GM19193 (cell line): ENCODE results near the gene MYCBP.

Experiments
- POLR2A ChIP-seq: IDR thresholded peaks from 4 replicates; pipeline ENCODE4 v1.6.1; 2011; ENCODE audit not compliant: insufficient read depth, insufficient read length; ENCODE audit errors: extremely low read depth

Gene MYCBP

DNA sequence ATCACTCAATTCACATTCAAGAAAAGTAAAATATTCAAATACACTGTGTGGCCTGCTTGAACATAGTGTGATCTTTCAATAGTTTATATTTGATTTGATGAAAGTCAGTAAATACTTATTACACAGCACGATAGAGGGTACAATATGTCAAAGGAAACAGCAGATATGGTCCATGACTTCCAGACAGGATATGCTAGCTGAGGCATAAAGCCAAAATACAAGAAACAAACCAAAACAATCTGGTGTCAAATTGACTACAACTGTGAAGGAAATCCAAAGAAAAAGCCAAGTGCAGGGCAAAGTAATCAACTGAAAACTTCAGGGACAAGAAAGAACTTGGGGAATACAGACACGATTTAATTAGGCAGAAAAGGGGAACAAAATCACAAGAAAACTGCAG, 32.9 kb downstream of the MYCBP start:
- no peak for TF ChIP-seq POLR2A

DNA sequence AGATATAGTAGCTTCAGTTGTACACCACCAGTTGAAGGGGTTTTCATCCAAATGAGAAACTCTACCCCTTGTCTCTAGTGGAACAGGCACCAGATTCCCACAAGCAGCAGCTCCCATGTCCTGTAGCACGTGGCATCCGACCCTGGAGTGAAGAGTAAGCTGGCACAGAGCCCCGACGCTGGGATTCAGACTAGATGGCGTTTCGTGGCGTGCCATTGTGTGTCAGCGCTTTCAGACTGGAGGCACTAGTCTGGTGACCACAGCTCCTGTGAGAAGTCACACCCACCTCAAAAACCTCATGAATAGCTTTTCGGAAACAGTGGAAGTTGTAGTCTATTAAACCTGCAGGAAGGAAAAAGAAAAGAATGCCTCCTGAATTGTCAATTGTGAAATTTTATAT, 33.8 kb downstream of the MYCBP start:
- no peak for TF ChIP-seq POLR2A

DNA sequence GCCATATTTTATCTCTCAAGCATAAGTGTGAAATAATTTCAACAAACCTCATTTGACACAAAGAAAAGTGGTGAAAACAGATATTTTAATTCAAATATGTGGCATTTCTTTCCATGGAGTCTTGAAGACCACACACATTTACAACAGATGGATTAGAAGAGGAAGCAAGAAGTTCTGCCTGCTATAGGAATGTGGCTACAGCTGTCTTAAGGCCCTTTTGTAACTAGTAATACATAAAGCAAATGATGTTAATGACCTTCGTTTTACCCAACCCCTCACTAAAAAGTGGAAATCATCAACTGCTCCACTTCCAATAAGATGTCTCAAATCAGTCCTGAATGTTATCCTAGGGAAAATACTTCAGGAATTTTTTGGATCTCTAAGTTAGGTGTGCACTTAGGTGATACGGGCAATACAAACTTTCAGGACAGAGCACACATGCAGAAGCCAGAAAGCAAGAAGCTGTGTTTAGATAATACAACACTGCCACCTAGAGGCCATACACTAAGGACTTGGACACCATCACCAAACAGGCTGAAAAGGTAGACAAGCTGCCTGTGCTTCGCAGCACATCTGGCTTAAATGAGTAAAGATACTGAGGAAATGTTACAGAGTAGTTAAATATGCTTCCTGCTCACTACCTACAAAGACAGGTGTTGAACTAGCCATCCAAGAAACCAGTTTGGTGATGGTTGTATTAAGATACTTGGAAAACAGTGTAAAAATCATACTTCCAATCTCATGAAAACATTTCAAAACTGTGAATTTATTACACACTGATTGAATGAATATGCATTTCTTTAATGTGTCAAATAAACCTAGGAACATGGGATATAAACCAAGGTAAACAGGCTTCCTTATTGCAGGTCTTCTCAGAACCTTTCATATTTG, 38.0 kb downstream of the MYCBP start:
- TF ChIP-seq POLR2A, result no peak

DNA sequence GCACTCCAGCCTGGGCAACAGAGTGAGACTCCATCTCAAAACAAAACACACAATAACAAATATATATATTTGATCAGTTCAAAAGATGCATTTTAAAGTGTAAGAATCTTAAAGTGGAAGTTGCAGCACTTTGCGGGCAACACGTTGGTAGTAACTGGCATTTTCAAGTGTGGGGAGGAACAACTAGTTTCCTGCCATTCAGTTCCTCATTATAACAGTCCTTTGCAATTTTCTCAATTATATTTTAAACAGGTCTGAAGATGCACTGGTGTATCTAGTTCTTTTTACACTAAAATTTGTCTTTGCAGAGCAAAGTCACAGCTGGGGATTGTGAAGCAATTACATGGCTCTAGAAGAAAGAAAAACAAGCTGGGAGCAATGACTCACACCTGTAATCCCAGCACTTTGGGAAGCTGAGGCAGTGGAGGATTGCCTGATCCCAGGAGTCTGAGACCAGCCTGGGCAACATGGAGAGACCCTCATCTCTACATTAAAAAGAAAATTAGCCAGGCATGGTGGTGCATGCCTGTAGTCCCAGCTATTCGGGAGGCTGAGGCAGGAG, 38.8 kb downstream of the MYCBP start:
- TF ChIP-seq POLR2A, result no peak

DNA sequence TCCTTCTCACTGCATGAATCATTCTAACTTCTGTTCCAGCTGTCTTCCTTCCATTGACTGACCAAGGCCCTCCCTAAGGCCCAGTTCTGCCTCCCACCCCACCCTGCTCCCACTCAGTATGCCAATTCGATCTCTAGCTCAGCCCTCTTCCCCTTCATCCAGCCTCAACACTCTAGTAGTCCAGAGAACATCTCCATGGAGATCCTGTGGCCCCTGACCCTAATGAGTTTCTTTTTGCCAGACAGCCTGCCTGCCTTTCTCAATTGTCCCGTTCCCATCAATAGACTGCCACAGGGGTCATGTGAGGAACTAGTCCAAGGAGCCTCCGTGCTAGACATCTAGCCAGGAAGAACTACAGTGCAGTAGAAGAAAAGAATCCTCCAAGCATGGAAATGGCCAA, 40.0 kb downstream of the MYCBP start:
- TF ChIP-seq POLR2A, result no peak

DNA sequence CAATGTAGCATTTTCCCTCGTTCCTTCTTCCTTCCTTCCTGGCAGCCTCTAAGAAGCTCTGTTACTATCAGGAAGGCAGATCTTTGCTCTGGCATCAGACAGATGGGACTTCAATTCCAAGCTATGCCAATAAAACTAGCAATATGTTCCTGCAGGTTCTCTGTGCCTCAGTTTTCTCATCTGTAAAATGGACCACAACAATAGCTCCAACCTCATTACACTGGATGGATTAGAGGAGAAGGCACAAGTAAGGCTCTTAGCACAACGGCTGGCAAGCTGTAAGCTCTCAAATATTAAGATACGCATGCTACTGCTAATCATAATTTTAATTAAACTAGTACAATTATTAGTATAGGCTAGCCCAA, 40.8 kb downstream of the MYCBP start:
- TF ChIP-seq POLR2A, result no peak

DNA sequence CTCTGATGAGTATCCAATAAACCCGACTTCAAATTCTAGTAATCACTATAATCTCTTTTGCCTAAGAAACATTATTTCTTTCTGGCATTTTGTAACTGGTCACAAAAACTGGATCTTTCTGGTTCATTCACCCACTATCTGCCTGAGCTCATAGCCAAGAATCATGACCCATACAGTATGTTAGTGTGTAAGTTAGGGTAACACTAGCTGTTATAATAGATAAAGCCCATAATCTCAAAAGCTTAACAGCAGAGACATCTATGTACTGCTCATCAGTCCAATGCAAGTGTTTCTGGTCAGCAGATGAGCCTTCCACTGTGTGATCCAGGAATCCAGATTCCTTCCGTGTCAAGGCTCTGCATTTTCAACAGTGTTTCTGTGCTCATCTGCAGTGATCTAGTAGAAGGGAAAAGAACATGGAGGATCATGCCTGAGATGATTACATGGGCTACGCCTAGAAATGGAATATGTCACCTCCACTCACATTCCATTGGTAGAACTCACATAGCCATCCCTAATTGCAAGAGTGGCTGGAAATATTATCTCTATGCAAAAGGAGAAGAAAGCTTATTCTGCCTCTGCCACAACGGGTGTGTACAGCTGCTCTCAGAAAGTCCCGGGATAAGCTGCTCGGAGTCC, 41.3 kb downstream of the MYCBP start:
- no peak for TF ChIP-seq POLR2A

DNA sequence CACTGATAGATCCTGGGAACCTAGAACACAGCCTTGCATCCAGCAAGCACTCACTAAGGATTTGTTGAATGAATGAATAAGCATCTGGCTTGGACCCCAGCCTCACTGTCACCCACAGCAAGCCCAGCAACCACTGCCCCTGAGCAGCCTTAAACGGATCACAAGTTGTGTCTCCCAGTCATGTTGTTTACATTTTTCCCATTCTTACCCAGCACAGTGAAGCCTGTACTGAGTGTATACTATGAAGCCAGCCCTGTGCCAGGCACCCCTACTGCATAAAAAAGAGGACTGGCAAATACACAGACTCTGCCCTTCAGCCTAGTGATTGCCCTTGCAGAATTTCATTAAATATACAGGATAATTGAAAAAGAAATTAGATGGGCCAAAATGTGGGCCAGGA, 43.8 kb downstream of the MYCBP start:
- no peak for TF ChIP-seq POLR2A

DNA sequence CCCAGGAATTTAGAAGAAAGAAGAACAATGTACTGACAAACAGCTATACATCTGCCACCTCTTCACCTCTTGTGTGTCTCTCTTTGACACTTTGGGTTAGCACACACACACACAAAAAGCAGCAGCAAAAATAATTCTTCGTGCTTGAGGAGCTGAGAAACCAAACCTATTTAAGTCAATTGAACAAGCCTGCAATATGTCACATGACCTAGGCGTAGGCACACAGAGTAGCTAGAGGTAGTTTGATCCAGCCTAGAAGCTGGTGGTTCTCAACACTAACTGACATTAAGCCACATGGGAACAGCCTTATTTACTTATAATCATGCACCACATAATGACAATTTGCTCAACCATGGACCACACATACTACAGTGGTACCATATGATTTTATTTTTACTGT, 45.8 kb downstream of the MYCBP start:
- no peak for TF ChIP-seq POLR2A

DNA sequence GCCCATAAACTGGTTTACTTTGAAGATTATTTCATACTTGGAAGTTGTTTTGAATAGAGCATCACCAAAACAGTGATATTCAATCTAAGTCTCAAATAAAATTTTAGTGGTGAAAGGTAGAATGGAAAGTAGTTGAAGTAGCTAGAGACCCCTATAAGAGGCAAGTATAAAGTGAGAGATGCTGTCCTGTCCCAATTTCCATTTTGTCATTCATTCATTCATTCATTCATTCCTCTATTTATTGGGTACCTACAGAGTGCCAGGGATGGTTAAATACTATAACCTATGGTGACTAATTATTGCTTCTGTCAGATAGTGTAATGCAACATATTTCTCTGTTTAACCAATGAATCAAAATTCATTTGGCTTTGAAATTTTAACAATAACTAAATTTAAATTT, 46.3 kb downstream of the MYCBP start:
- TF ChIP-seq POLR2A, result no peak

DNA sequence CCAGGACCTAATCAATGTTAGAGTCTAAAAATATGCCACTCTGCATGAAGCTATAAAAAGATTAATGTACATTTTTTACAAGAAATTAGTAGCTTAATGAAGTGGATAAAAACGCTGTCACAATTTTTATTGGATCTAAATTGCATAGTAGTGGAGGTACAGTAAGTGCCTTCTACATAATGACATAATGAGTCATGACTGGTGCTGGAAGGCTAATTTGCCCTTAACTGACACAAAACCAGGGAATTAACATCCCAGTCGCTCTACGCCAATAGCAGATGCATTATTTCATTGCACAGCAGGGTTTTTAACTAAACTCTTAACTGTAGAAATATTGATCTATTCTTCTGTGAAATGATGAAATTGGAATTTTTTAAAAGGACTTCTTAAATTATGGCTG, 46.9 kb downstream of the MYCBP start:
- TF ChIP-seq POLR2A, result no peak

DNA sequence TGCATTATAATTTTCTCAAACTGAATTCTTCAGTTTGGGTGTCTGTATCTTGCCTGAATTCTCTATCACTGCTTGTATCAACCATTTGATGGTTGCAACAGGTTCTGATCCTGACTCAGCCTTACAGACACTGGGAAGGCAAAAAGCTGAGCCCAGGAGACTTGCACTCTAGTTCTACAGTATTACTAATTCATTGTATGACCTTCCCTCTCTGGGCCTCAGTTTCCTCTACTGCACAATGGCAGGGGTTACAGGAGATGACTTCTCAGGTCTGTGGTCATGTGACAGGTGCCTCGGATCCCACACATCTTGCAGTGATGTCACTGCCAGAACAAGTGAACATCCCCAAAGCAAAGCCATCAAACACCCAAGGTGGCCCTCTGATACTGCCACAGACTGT, 52.3 kb downstream of the MYCBP start:
- no peak for TF ChIP-seq POLR2A

DNA sequence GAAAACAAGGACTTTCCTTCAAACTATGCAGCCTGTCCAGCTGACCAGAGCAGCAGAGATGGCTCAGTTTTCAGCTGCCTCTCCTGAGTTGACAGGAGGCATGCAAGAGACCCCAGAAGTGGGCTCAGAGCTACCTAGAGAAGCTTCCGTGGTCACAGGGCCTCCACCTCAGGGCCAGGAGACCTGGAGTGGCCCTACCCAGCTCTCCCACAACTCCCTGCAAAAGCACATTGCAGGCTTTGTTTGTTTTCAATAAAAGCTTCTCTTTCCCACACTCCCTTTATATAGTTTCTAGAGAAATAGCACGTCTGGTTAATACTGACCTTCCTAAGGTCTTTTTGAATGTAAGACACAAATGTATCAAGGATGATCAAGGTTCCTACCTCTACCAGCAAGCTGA, 53.6 kb downstream of the MYCBP start:
- no peak for TF ChIP-seq POLR2A

DNA sequence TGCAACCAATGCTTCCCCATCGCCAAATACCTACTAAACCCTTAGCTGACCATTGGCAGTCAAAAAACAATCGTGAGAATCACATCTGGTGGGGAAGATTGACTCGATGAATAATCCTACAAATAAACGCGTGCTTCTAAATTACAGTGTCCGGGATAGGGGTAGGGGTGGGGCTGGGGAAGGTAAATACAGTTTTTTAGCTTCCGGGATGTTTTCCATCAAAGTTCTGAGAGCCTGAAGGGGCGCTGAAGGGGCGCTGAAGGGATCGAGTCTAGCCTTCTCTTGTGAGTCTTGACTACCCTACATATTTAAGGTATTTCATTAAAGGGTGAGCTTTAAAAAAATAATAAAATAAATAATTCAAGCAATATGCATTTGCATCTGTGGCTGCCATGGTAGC, 54.1 kb downstream of the MYCBP start:
- no peak for TF ChIP-seq POLR2A

DNA sequence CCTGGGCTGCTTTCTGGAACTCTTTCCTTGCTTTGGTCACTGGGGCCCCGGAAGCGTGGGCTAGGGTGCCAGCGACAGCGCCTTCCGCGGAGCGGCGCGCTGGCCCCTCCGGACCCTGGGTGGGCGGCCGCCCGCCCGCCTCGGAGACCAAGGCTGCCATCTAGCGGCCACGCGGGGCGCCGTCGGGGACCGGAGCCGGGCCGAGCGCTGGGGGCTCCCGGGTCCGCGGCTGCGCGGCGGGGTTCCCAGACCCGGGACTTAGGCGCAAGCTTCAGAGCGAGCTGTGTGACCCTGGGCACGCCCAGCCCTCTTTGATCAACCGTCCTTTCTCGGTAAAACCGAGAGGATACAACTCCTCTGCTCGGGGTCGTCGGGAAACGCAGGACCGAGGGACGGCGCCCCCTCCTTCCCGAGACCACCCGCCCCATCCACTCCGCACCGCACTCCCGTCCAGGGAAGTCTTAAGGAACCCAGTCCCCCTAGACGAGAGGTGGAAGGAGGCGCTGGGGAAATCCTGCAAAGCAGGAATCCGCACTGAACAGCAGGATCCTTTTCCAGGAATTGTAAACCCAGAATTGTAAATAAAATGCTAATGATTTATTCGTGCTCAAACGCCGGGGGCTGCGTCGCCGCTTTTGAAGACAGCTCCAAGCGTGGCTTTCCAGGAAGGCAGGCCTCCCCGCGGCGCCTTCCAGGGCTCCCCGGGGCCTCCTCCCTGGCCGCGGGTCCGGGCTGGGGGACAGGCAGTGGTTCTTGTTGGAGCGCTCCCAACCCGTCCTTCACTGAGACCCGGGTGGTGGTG, 54.8 kb downstream of the MYCBP start:
- no peak for TF ChIP-seq POLR2A
